SK-N-SH (cell line): ENCODE measurements around the gene NCAPD3. TPM values are rescaled to one million over a fixed set of nuclear protein-coding genes. Genes with fewer than 3 reads are reported as not detected.

Source experiments
- CTCF ChIA-PET: fragments of 300-600, 350-600 bp; formaldehyde crosslinking; extraction: SDS; loops from one replicate; lab custom pipeline; 2021; lab: Yijun Ruan, JAX
- POLR2A ChIA-PET: fragments of 350-600 bp; sonication (Branson Sonifier 250); formaldehyde crosslinking; extraction: SDS; loops from one replicate; lab custom pipeline; 2020; ENCODE audit warnings: antibody characterized with exemption, inconsistent platforms; lab: Yijun Ruan, JAX
- DNase-seq: peaks from one replicate; pipeline ENCODE4 v3.0.0; 2012
- H2AFZ ChIP-seq: fragments of 200-600 bp; sonication (generic); 2 replicates; pipeline ENCODE4 v1.8.1; 2016; ENCODE audit warnings: antibody characterized with exemption, mild to moderate bottlenecking, low read depth
- H3F3A ChIP-seq: fragments of 200-600 bp; sonication (generic); replicated peaks from 2 replicates; pipeline ENCODE3; 2016; ENCODE audit warnings: antibody characterized with exemption, mild to moderate bottlenecking; ENCODE audit not compliant: insufficient read depth
- H3K27ac ChIP-seq, 2 experiments: fragments of 200-500 bp in 1 of 2; fragments of 200-600 bp in 1 of 2; sonication (Bioruptor generic) in 1 of 2; sonication (generic), shearing (Covaris generic) in 1 of 2; 2 replicates each; pipeline versions ENCODE4 v1.5.1 to v1.6.1; 2014 to 2016; ENCODE audit warnings: low read depth in 2 of 2, inconsistent platforms in 1 of 2, low read length in 1 of 2, mild to moderate bottlenecking in 1 of 2, mixed read lengths in 1 of 2
- H3K27me3 ChIP-seq: fragments of 200-600 bp; sonication (generic), shearing (Covaris generic); 2 replicates; pipeline ENCODE4 v1.6.1; 2016; ENCODE audit warnings: mixed run types; ENCODE audit not compliant: insufficient read depth
- H3K36me3 ChIP-seq, 2 experiments: fragments of 200-500 bp in 1 of 2; fragments of 200-600 bp in 1 of 2; sonication (Bioruptor generic) in 1 of 2; sonication (generic) in 1 of 2; replicated peaks in 1 of 2; 2 replicates each; pipeline versions ENCODE3 to v1.5.1; 2014 to 2016; ENCODE audit warnings: low read length in 1 of 2, mild to moderate bottlenecking in 1 of 2; ENCODE audit not compliant: insufficient read depth in 2 of 2, control insufficient read depth in 1 of 2
- H3K4me1 ChIP-seq, 2 experiments: fragments of 200-500 bp in 1 of 2; fragments of 200-600 bp in 1 of 2; sonication (Bioruptor generic) in 1 of 2; sonication (generic), shearing (Covaris generic) in 1 of 2; 2 replicates each; pipeline versions ENCODE4 v1.5.1 to v1.6.1; 2014 to 2016; ENCODE audit warnings: low read depth in 1 of 2, low read length in 1 of 2, mixed run types in 1 of 2; ENCODE audit not compliant: insufficient read depth in 2 of 2, control insufficient read depth in 1 of 2
- H3K4me2 ChIP-seq: fragments of 200-600 bp; sonication (generic), shearing (Covaris generic); 2 replicates; pipeline ENCODE4 v1.6.1; 2017; ENCODE audit warnings: mixed run types
- H3K4me3 ChIP-seq, 2 experiments: fragments of 200-500 bp in 1 of 2; fragments of 200-600 bp in 1 of 2; sonication (Bioruptor generic) in 1 of 2; sonication (generic), shearing (Covaris generic) in 1 of 2; 2 replicates each; pipeline versions ENCODE4 v1.5.1 to v1.8.1; 2014 to 2016; ENCODE audit warnings: low read depth in 2 of 2, inconsistent platforms in 1 of 2, low read length in 1 of 2, mild to moderate bottlenecking in 1 of 2, mixed read lengths in 1 of 2, moderate library complexity in 1 of 2
- H3K79me2 ChIP-seq: fragments of 200-600 bp; sonication (generic); 2 replicates; pipeline ENCODE4 v1.8.1; 2017; ENCODE audit warnings: mild to moderate bottlenecking; ENCODE audit not compliant: insufficient read depth
- H3K9ac ChIP-seq: fragments of 200-600 bp; sonication (generic); 2 replicates; pipeline ENCODE4 v1.6.1; 2017; ENCODE audit warnings: mixed run types
- H3K9me2 ChIP-seq: fragments of 200-600 bp; sonication (generic); 2 replicates; pipeline ENCODE4 v1.6.1; 2017; ENCODE audit warnings: mixed run types
- H3K9me3 ChIP-seq: fragments of 200-600 bp; sonication (generic); 2 replicates; pipeline ENCODE4 v1.6.1; 2017; ENCODE audit warnings: mixed run types, mild to moderate bottlenecking, moderate library complexity
- H4K20me1 ChIP-seq: fragments of 200-600 bp; sonication (generic); 2 replicates; pipeline ENCODE4 v1.6.1; 2017; ENCODE audit warnings: mild to moderate bottlenecking, mixed run types; ENCODE audit not compliant: insufficient read depth
- CHD2 ChIP-seq: fragments of 150-350 bp; IDR thresholded peaks from 2 replicates; pipeline ENCODE4 v1.6.1; 2018; ENCODE audit warnings: low read length; ENCODE audit not compliant: partially characterized antibody
- CTCF ChIP-seq: fragments of 200-600 bp; sonication (generic); IDR thresholded peaks from 2 replicates; pipeline ENCODE4 v1.6.1; 2017; ENCODE audit warnings: antibody characterized with exemption, mild to moderate bottlenecking, moderate library complexity
- FOXM1 ChIP-seq: IDR thresholded peaks from 2 replicates; pipeline ENCODE4 v1.4.0; 2012; ENCODE audit warnings: low read depth, mild to moderate bottlenecking
- GABPA ChIP-seq: IDR thresholded peaks from 2 replicates; pipeline ENCODE4 v1.4.0; 2012; ENCODE audit warnings: low read depth, mild to moderate bottlenecking
- IRF3 ChIP-seq: fragments of 150-350 bp; IDR thresholded peaks from 2 replicates; pipeline ENCODE4 v1.6.1; 2016; ENCODE audit warnings: mild to moderate bottlenecking, low read depth, low read length
- NFIC ChIP-seq: IDR thresholded peaks from 2 replicates; pipeline ENCODE4 v1.4.0; 2012; ENCODE audit warnings: borderline replicate concordance
- NRF1 ChIP-seq: IDR thresholded peaks from 2 replicates; pipeline ENCODE4 v1.6.1; 2012; ENCODE audit warnings: low read depth, mild to moderate bottlenecking, low read length
- PBX3 ChIP-seq: IDR thresholded peaks from 2 replicates; pipeline ENCODE4; 2012
- POLR2AphosphoS5 ChIP-seq: IDR thresholded peaks from 2 replicates; pipeline ENCODE4 v1.6.1; 2012; ENCODE audit warnings: low read depth, low read length
- TEAD4 ChIP-seq: IDR thresholded peaks from 2 replicates; pipeline ENCODE4 v1.4.0; 2012; ENCODE audit warnings: mild to moderate bottlenecking, borderline replicate concordance; ENCODE audit not compliant: insufficient read depth
- USF1 ChIP-seq: IDR thresholded peaks from 2 replicates; pipeline ENCODE4 v1.4.0; 2012; ENCODE audit warnings: low read depth, borderline replicate concordance
- USF2 ChIP-seq: fragments of 150-350 bp; IDR thresholded peaks from 2 replicates; pipeline ENCODE4 v1.6.1; 2017; ENCODE audit warnings: antibody characterized with exemption, low read length, low read depth, borderline replicate concordance
- YY1 ChIP-seq: IDR thresholded peaks from 2 replicates; pipeline ENCODE4 v1.4.0; 2012; ENCODE audit warnings: low read depth, mild to moderate bottlenecking
- WGBS: methylation state at CpG from one replicate; pipeline ENCODE4 v1.1.6; 2017; ENCODE audit warnings: low lambda C conversion rate; 5-methylcytosine and 5-hydroxymethylcytosine counted together
- polyA plus RNA-seq, 3 experiments: library from polyadenylated mRNA; depleted of rRNA; stranded (reverse); fragments of >200 nt; gene quantifications; 2 replicates each; pipeline ENCODE4 v1.2.3, GENCODE V29; 2012

The NCAPD3 gene
- polyA plus RNA-seq, 1 of the 3 experiments (the other 2 are of a cell fraction) = 19.5 TPM

- TF ChIP-seq USF1 (no peak), YY1 (no peak), CHD2 (peak; percentile 51), NRF1 (no peak), TEAD4 (no peak)
Observed at GRCh38 chr11:134206185-134206584, 17.6 kb downstream of the NCAPD3 start (continued).

GRCh38 chr11:134205729-134206128 is 18.0 kb downstream of the NCAPD3 start:
- CTCF ChIA-PET = interaction anchor here (0.6 to 2.2 kb wide), 10 partner anchors 8 to 278 kb away, joined by 3 to 14 read pairs (median 4); partner anchors contain the start of gene GLB1L3
- 91% methylated on average over 9 of the region's 9 CpGs for WGBS
- no peak for TF ChIP-seq IRF3
- no peak for TF ChIP-seq GABPA
- no peak for TF ChIP-seq FOXM1
- TF ChIP-seq USF1 = no peak
- TF ChIP-seq USF2 = no peak
- TF ChIP-seq PBX3 = no peak
- TF ChIP-seq CTCF = no peak
- no peak for TF ChIP-seq POLR2AphosphoS5
- TF ChIP-seq NFIC = no peak

More at GRCh38 chr11:134205729-134206128, 18.0 kb downstream of the NCAPD3 start:
- Histone ChIP-seq H3F3A (peaks cover 9% of the 10 kb centered on the region), H4K20me1 (no peaks in the 10 kb centered on the region), H3K79me2 (peaks cover 7% of the 10 kb centered on the region), H3K9ac (no peak overlapping the region), H3K36me3 (peaks cover 59 to 69% of the 10 kb centered on the region in 2 experiments), H3K4me3 (no peak overlapping the region), H3K4me1 (peaks cover 0 to 14% of the 10 kb centered on the region in 2 experiments; a peak in 2 of 4 replicates), H3K27me3 (no peaks in the 10 kb centered on the region), H3K9me2 (no peaks in the 10 kb centered on the region), H3K27ac (peak overlapping the region in 1 of 2 experiments; percentile 92; a peak in 2 of 4 replicates), H2AFZ (no peak overlapping the region), H3K9me3 (no peaks in the 10 kb centered on the region), H3K4me2 (no peak overlapping the region)
- no peak for DNase-seq
- POLR2A ChIA-PET = no interaction called here
